ENCODE measurements around the gene ZDBF2.

The ZDBF2 gene

GRCh38 chr2:206239157-206239556 lies 35.3 kb upstream of the ZDBF2 start:
- TF ChIP-seq, protein P1, sequence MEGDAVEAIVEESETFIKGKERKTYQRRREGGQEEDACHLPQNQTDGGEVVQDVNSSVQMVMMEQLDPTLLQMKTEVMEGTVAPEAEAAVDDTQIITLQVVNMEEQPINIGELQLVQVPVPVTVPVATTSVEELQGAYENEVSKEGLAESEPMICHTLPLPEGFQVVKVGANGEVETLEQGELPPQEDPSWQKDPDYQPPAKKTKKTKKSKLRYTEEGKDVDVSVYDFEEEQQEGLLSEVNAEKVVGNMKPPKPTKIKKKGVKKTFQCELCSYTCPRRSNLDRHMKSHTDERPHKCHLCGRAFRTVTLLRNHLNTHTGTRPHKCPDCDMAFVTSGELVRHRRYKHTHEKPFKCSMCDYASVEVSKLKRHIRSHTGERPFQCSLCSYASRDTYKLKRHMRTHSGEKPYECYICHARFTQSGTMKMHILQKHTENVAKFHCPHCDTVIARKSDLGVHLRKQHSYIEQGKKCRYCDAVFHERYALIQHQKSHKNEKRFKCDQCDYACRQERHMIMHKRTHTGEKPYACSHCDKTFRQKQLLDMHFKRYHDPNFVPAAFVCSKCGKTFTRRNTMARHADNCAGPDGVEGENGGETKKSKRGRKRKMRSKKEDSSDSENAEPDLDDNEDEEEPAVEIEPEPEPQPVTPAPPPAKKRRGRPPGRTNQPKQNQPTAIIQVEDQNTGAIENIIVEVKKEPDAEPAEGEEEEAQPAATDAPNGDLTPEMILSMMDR (IDR thresholded peaks at IDR 0.05; ENCODE audit: extremely low read depth, missing control alignments): no peak
- no peak for DNase-seq (ENCODE audit: low spot score)

DNA sequence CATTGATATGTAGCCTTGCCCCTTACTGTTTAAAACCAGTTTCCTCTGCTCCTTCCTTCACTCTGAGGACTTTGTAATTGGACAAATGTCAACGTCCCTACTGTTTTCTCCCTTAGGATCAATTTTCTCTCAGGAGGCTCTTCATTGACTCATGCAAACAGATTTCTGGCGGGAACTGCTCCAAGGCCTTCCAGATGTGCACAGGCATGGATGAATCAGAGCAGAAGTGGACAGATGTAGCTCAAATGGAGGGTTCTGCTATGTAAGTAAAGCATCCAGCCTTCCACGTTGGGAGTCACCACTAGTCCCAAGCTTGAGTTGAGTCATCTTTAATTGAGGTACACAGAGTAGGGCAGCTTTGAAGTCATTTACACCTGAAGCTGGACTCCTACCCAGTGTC lies 34.1 kb upstream of the ZDBF2 start:
- TF ChIP-seq, protein P1 (IDR thresholded peaks at IDR 0.05; ENCODE audit: extremely low read depth, missing control alignments): no peak
- no peak for DNase-seq (ENCODE audit: low spot score)

- TF ChIP-seq, protein P1 (IDR thresholded peaks at IDR 0.05; ENCODE audit: extremely low read depth, missing control alignments): no peak
- DNase-seq (ENCODE audit: low spot score): no peak
These were observed 32.7 kb upstream of the ZDBF2 start for GRCh38 chr2:206241736-206242135.

DNA sequence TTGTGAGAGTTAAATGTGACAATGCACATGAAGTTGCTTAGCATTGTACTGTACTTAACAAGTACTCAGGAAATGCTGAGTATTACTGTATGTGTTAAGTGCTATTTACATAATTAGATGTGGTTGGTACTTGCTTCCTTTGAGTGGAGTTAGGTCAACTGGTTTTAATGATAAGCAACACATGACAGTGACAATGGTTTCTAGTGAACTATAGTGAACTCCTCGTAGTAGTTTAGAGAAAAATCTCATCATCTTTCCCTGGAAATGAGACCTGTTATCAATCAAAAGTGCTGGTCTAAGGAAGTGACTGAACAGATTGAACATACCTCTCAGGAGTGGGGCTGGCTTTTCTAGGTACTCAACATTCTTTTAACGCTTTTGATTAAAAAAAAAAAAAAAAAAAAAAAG lies 29.2 kb upstream of the ZDBF2 start:
- TF ChIP-seq, protein P1 (IDR thresholded peaks at IDR 0.05; ENCODE audit: extremely low read depth, missing control alignments): no peak
- DNase-seq (ENCODE audit: low spot score): no peak

DNA sequence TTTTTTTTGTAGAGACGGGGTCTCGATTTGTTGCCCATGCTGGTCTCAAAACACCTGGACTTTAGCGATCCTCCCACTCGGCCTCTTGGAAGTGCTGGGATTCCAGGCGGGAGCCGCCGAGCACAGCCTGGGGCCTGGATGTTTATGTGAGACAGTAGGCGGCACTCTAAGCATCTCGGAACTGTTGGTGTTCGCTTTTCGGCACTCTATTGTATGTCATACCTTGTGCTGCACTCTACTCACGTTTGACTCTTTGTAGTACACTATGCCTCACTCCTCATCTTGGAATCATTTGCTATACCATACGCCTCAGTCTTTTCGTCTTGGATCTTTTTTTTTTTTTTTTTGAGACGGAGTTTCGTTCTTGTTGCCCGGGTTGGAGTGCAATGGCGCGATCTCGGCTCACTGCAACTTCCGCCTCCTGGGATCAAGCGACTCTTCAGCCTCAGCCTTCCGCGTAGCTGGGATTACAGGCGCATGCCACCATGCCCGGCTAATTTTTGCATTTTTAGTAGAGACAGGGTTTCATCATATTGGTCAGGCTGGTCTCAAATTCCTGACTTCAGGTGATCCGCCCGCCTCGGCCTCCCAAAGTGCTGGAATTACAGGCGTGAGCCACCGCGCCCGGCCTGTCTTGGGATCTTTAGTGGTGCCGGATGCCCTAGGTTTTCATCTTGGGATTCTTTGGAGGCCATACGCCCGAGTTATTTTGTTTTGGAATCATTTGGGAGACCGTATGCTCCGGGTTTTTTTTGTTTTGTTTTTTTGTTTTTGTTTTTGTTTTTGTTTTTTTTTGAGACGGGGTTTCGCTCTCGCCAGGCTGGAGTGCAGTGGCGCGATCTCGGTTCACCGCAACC lies 24.2 kb upstream of the ZDBF2 start:
- DNase-seq (ENCODE audit: low spot score): no peak
- TF ChIP-seq, protein P1 (IDR thresholded peaks at IDR 0.05; ENCODE audit: extremely low read depth, missing control alignments): peak; percentile 18

- TF ChIP-seq, protein P1 (IDR thresholded peaks at IDR 0.05; ENCODE audit: extremely low read depth, missing control alignments): no peak
These were observed 21.2 kb upstream of the ZDBF2 start for GRCh38 chr2:206253125-206253776.

DNA sequence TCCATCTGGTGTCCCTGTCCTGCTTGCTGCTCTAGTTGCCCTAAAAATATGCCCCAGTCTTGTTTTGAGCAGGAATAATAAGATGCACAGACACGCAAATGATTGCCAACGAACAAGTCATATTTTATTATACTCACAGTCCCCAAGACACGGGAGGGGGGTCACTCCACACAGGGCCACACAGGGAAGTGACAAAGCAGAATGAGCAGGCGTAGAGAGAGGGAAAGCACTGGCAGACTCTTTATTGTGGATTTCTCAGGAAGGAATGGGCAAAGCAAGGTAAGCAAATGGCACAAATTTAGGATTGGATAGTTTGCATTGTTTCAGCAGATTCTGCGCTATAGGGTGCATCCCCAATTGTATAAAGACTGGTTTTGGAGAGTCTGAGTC lies 20.7 kb upstream of the ZDBF2 start:
- TF ChIP-seq, protein P1 (IDR thresholded peaks at IDR 0.05; ENCODE audit: extremely low read depth, missing control alignments): no peak
- DNase-seq (ENCODE audit: low spot score): no peak

More at GRCh38 chr2:206253125-206253776, 21.2 kb upstream of the ZDBF2 start:
- no peak for DNase-seq (ENCODE audit: low spot score)
